ACC112 (cell line): ENCODE measurements around the gene TXNRD1.

Source experiments
- H2AFZ ChIP-seq: fragments of 200-600 bp; sonication (generic); one replicate; pipeline ENCODE4 v1.6.0; 2017; ENCODE audit warnings: antibody characterized with exemption, low read length; ENCODE audit not compliant: unreplicated experiment
- H3K27ac ChIP-seq: fragments of 200-600 bp; sonication (generic); 2 replicates; pipeline ENCODE4 v1.5.1; 2014; ENCODE audit warnings: low read depth, mild to moderate bottlenecking, antibody characterized with exemption, low read length, moderate library complexity
- H3K27me3 ChIP-seq: fragments of 200-600 bp; sonication (generic); 2 replicates; pipeline ENCODE4 v1.6.1; 2014; ENCODE audit warnings: mild to moderate bottlenecking, antibody characterized with exemption, low read length, moderate library complexity, mixed read lengths; ENCODE audit not compliant: insufficient read depth
- H3K36me3 ChIP-seq: fragments of 200-600 bp; sonication (generic); 2 replicates; pipeline ENCODE4 v1.6.1; 2016; ENCODE audit warnings: mild to moderate bottlenecking, antibody characterized with exemption, low read length, moderate library complexity, mixed read lengths; ENCODE audit not compliant: insufficient read depth
- H3K4me1 ChIP-seq: fragments of 200-600 bp; sonication (generic); one replicate; pipeline ENCODE4 v1.6.1; 2016; ENCODE audit warnings: low read length, mixed read lengths; ENCODE audit not compliant: insufficient read depth, unreplicated experiment, control insufficient read depth
- H3K4me3 ChIP-seq: fragments of 200-600 bp; sonication (generic); 2 replicates; pipeline ENCODE4 v1.5.1; 2014; ENCODE audit warnings: mild to moderate bottlenecking, low read depth, low read length
- H3K79me2 ChIP-seq: fragments of 200-600 bp; sonication (generic); one replicate; pipeline ENCODE4 v1.6.0; 2016; ENCODE audit warnings: low read length; ENCODE audit not compliant: control insufficient read depth, unreplicated experiment, insufficient read depth

The TXNRD1 gene

DNA sequence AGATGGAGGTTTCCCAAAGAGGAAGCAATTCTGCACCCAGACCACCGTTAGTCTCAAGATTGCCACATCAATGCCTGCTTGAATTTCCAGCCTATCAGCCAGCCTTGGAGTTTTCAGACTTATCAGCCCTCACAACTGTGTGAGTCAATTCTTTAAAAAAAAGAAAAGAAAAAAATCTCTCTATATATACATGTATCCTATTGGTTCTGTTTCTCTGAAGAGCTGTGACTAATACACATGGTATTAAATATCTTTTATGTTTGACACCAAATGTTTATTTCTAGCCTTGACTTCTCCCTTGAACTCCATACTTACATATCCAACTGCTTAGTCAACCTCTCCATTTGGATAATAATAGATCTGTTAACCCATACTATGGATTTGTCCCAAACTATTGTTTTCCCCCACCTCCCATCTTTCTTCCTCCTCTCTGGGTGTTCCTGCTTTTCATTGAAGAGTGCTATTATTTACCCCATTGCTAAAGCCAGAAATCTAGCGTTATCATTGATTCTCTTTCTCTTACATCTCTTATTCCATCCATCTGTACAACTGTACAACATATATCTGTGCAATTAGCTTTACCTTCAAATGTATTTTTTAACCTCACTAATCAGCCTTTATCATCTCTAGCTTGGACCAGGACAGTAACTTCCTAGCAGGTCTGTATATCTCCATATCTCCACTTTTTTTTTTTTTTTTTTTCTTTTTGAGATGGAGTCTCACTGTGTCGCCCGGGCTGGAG lies 65.3 kb downstream of the TXNRD1 start:
- Histone ChIP-seq H2AFZ (no peak overlapping the region), H3K4me1 (peaks cover 50% of the 10 kb centered on the region), H3K27ac (peak overlapping the region; percentile 91)

GRCh38 chr12:104281636-104282035 lies 66.1 kb downstream of the TXNRD1 start:
- no peak overlapping the region for H2AFZ ChIP-seq
- H3K4me1 ChIP-seq = peaks cover 51% of the 10 kb centered on the region
- H3K4me3 ChIP-seq = peak overlapping the region; percentile 3; the same call in 1 of the 2 replicates

More for the DNA sequence above, 65.3 kb downstream of the TXNRD1 start:
- H3K36me3 ChIP-seq = no peaks in the 10 kb centered on the region
- peaks cover 2% of the 10 kb centered on the region for H3K79me2 ChIP-seq
- H3K4me3 ChIP-seq = peak overlapping the region; percentile 62
- H3K27me3 ChIP-seq = no peaks in the 10 kb centered on the region

GRCh38 chr12:104282109-104282508 lies 66.5 kb downstream of the TXNRD1 start:
- H3K36me3 ChIP-seq = no peaks in the 10 kb centered on the region
- H3K79me2 ChIP-seq = peaks cover 8% of the 10 kb centered on the region
- H3K4me1 ChIP-seq = peaks cover 47% of the 10 kb centered on the region
- peak overlapping the region; percentile 3; the same call in 1 of the 2 replicates for H3K4me3 ChIP-seq
- H3K27me3 ChIP-seq = no peaks in the 10 kb centered on the region
- peak overlapping the region; percentile 18 for H2AFZ ChIP-seq
- peak overlapping the region; percentile 64 for H3K27ac ChIP-seq

More at GRCh38 chr12:104281636-104282035, 66.1 kb downstream of the TXNRD1 start:
- Histone ChIP-seq H3K27me3 (no peaks in the 10 kb centered on the region), H3K27ac (peak overlapping the region; percentile 64), H3K36me3 (no peaks in the 10 kb centered on the region), H3K79me2 (peaks cover 5% of the 10 kb centered on the region)

DNA sequence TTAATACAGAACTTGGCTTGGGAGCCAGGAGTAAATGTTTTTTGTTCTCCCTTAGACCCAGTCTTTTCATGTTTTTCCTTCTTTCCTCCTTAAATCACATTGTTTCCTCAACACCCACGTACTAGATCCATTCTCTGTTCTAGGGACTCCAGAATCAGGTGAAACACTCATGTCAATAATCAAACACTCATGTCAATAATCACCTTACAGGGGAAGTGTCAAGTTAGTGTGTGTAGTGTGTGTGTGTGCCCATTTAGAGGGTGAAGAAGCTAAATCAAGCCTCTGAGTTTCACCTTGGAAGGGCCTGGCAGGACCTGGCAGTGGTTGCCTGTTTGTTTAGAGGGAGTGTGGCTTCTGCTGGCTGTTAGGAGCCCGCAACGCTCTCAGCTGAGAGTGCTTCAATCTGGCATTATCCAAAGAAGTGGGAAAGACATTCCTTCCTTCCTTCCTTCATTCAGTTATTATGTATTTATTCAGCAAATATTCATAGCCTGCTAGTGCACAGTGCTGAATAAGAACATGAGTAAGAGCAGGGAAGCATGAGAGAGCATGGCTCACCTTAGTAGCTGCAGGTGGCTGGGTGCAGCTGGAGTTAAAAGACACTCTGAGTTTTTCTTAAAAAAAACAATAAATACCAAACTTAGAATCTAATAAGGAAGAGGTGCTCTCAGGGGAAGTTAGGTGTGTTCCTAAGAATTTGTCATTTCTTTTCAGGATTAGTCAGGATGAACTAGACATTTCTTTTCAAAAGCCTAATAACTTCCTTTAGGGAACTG lies 70.3 kb downstream of the TXNRD1 start:
- H2AFZ ChIP-seq = peak overlapping the region; percentile 51
- H3K79me2 ChIP-seq = peaks cover 45% of the 10 kb centered on the region
- H3K4me3 ChIP-seq = peak overlapping the region; percentile 93
- H3K4me1 ChIP-seq = peaks cover 32% of the 10 kb centered on the region
- no peaks in the 10 kb centered on the region for H3K27me3 ChIP-seq
- H3K36me3 ChIP-seq = peaks cover 11% of the 10 kb centered on the region; the same call in 1 of the 2 replicates
- H3K27ac ChIP-seq = peak overlapping the region; percentile 98

DNA sequence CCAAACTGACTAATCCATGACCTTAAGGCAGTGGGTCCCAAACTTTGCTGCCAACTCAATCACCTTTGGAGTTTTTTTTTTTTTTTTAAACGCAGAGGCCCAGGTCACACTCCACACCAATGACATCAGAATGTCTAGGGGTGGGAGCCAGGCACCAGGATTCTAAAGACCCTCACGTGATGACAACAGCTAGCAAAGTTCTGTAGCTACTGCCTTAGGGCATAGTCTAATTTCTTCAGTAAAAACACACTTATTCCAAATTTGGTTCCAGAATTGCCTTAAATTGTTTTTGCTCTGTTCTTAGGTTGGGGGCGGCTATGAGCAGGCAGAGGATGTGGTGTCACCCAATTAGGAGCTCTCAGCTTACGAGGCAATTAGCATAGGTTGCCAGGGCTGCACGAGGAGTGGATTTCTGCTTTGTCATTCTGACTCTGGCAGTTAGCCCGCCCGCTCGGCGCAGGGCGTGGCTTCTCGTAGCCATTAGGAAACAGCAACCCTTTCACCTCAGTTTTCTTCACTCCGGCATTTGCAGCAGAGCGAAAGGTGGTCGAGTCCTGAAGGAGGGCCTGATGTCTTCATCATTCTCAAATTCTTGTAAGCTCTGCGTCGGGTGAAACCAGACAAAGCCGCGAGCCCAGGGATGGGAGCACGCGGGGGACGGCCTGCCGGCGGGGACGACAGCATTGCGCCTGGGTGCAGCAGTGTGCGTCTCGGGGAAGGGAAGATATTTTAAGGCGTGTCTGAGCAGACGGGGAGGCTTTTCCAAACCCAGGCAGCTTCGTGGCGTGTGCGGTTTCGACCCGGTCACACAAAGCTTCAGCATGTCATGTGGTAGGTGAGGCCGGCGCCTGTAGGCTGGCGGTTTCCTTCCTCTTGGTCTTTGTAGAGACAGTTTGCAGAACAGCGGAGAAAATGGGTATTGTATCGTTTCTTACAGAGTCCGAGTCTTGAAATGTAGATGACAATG lies 71.2 kb downstream of the TXNRD1 start:
- peaks cover 50% of the 10 kb centered on the region for H3K79me2 ChIP-seq
- peak overlapping the region; percentile 98 for H3K27ac ChIP-seq
- peak overlapping the region; percentile 9 for H2AFZ ChIP-seq
- no peaks in the 10 kb centered on the region for H3K27me3 ChIP-seq
- H3K4me3 ChIP-seq = peak overlapping the region; percentile 93
- peaks cover 28% of the 10 kb centered on the region for H3K4me1 ChIP-seq
- peaks cover 13% of the 10 kb centered on the region for H3K36me3 ChIP-seq

DNA sequence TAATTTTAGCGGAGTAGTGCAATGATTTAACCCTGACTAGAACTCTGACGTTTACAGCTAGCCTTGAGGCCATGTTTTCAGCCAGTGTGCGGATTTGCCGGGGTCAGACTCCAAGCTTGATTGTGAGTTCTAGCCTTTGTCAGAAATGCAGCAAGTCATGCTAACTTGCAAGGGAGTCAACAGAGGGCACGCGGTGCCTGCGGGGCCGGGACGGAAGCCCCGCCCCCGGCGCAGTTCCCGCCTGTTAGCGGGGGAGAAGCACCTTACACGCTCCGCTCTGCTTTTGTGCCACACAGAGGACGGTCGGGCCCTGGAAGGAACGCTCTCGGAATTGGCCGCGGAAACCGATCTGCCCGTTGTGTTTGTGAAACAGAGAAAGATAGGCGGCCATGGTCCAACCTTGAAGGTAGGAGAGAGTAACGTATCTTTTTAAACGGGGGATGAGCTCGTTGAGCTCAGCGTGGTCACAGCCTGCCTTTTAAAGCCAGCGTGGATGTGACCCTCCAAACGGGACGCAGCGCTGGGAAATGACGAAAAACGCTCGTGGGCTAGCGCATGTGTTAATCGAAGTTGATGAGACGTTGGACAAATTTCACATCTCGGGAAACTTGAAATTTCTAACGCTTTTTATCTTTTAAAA lies 73.2 kb downstream of the TXNRD1 start:
- Histone ChIP-seq H3K27ac (peak overlapping the region; percentile 98), H3K27me3 (no peaks in the 10 kb centered on the region), H3K4me3 (peak overlapping the region; percentile 93), H3K36me3 (peaks cover 26% of the 10 kb centered on the region), H3K4me1 (peaks cover 39% of the 10 kb centered on the region), H2AFZ (peak overlapping the region; percentile 2), H3K79me2 (peaks cover 70% of the 10 kb centered on the region)

GRCh38 chr12:104290320-104290719 lies 74.7 kb downstream of the TXNRD1 start:
- H3K27me3 ChIP-seq = no peaks in the 10 kb centered on the region
- H3K79me2 ChIP-seq = peaks cover 84% of the 10 kb centered on the region
- H3K4me1 ChIP-seq = peaks cover 44% of the 10 kb centered on the region
- no peak overlapping the region for H2AFZ ChIP-seq
- H3K27ac ChIP-seq = no peak overlapping the region
- H3K36me3 ChIP-seq = peaks cover 34% of the 10 kb centered on the region
- peak overlapping the region; percentile 93 for H3K4me3 ChIP-seq

- Histone ChIP-seq H3K27ac (no peak overlapping the region), H3K27me3 (no peaks in the 10 kb centered on the region), H3K4me3 (peak overlapping the region; percentile 41; the same call in 1 of the 2 replicates), H3K79me2 (peaks cover 88% of the 10 kb centered on the region), H3K36me3 (peaks cover 38% of the 10 kb centered on the region), H3K4me1 (peaks cover 44% of the 10 kb centered on the region), H2AFZ (no peak overlapping the region)
Observed at GRCh38 chr12:104290855-104291254, 75.3 kb downstream of the TXNRD1 start.

DNA sequence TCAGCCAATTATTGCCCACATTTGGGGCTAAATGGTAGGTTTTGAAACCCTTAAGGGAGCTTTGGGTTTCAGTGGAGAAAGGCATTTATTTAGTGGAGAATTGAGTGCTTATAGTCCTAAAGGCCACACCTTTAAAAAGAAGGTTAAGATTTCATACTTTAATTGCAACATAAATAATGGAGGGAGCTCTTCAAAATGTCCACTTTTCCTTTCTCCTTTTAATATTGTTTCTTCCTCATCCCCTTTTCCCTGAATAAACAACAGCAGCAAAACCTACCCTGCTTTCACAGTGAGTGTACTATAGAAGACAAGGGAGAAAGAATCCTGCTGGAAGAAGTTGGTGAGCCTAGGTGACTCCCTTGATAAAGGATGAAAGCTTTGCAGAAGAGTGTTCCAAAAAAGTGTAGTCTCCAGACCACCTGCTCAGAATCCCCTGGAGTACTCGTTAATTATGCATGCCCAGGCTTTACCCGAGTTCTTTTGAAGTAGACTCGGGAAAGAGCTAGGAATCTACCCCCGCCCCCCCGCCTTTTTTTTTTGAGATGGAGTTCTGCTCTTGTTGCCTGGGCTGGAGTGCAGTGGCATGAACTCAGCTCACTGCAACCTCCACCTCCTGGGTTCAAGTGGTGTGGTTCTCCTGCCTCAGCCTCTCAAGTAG lies 76.4 kb downstream of the TXNRD1 start:
- H3K4me3 ChIP-seq = peak overlapping the region; percentile 39
- H2AFZ ChIP-seq = no peak overlapping the region
- peaks cover 94% of the 10 kb centered on the region for H3K79me2 ChIP-seq
- peaks cover 43% of the 10 kb centered on the region for H3K36me3 ChIP-seq
- H3K4me1 ChIP-seq = peaks cover 45% of the 10 kb centered on the region
- H3K27ac ChIP-seq = no peak overlapping the region
- H3K27me3 ChIP-seq = no peaks in the 10 kb centered on the region
